Measurements from ENCODE around the gene ILF3.

The ILF3 gene

GRCh38 chr19:10718205-10719196 lies 64.4 kb downstream of the ILF3 start:
- peaks cover 4% of the 10 kb centered on the region for H3K4me1 ChIP-seq (ENCODE audit: control insufficient read depth, insufficient read depth, low read length, unreplicated experiment)
- H3K36me3 ChIP-seq (ENCODE audit: insufficient read depth, low read length): no peaks in the 10 kb centered on the region; the same call in 1 of the 2 replicates
- peak overlapping the region; percentile 75 for H2AFZ ChIP-seq (ENCODE audit: low read length, unreplicated experiment)
- peak overlapping the region; percentile 99 for H3K4me3 ChIP-seq (ENCODE audit: low read depth, low read length)
- H3K79me2 ChIP-seq (ENCODE audit: control insufficient read depth, insufficient read depth, low read length, unreplicated experiment): peaks cover 50% of the 10 kb centered on the region
- peak overlapping the region; percentile 84 for H3K27ac ChIP-seq (ENCODE audit: low read depth, low read length)
- H3K27me3 ChIP-seq (ENCODE audit: insufficient read depth, low read length): no peaks in the 10 kb centered on the region

GRCh38 chr19:10719466-10719961 lies 65.4 kb downstream of the ILF3 start:
- H3K79me2 ChIP-seq (ENCODE audit: control insufficient read depth, insufficient read depth, low read length, unreplicated experiment): peaks cover 57% of the 10 kb centered on the region
- peaks cover 4% of the 10 kb centered on the region for H3K4me1 ChIP-seq (ENCODE audit: control insufficient read depth, insufficient read depth, low read length, unreplicated experiment)
- peak overlapping the region; percentile 99 for H3K4me3 ChIP-seq (ENCODE audit: low read depth, low read length)
- H3K36me3 ChIP-seq (ENCODE audit: insufficient read depth, low read length): no peaks in the 10 kb centered on the region; the same call in 1 of the 2 replicates
- H3K27ac ChIP-seq (ENCODE audit: low read depth, low read length): no peak overlapping the region
- H2AFZ ChIP-seq (ENCODE audit: low read length, unreplicated experiment): no peak overlapping the region
- H3K27me3 ChIP-seq (ENCODE audit: insufficient read depth, low read length): no peaks in the 10 kb centered on the region

- Histone ChIP-seq H2AFZ (ENCODE audit: low read length, unreplicated experiment) (no peak overlapping the region), H3K4me3 (ENCODE audit: low read depth, low read length) (no peak overlapping the region), H3K27ac (ENCODE audit: low read depth, low read length) (no peak overlapping the region), H3K4me1 (ENCODE audit: control insufficient read depth, insufficient read depth, low read length, unreplicated experiment) (peaks cover 4% of the 10 kb centered on the region), H3K36me3 (ENCODE audit: insufficient read depth, low read length) (no peaks in the 10 kb centered on the region; the same call in 1 of the 2 replicates), H3K27me3 (ENCODE audit: insufficient read depth, low read length) (no peaks in the 10 kb centered on the region), H3K79me2 (ENCODE audit: control insufficient read depth, insufficient read depth, low read length, unreplicated experiment) (peaks cover 69% of the 10 kb centered on the region)
Observed at GRCh38 chr19:10720607-10721125, 66.5 kb downstream of the ILF3 start.

GRCh38 chr19:10723591-10723990 lies 69.4 kb downstream of the ILF3 start:
- Histone ChIP-seq H2AFZ (ENCODE audit: low read length, unreplicated experiment) (no peak overlapping the region), H3K27ac (ENCODE audit: low read depth, low read length) (no peak overlapping the region), H3K79me2 (ENCODE audit: control insufficient read depth, insufficient read depth, low read length, unreplicated experiment) (peaks cover 90% of the 10 kb centered on the region), H3K4me1 (ENCODE audit: control insufficient read depth, insufficient read depth, low read length, unreplicated experiment) (peaks cover 4% of the 10 kb centered on the region), H3K4me3 (ENCODE audit: low read depth, low read length) (no peak overlapping the region), H3K27me3 (ENCODE audit: insufficient read depth, low read length) (no peaks in the 10 kb centered on the region), H3K36me3 (ENCODE audit: insufficient read depth, low read length) (no peaks in the 10 kb centered on the region; the same call in 1 of the 2 replicates)

- no peak overlapping the region for H3K4me3 ChIP-seq (ENCODE audit: low read depth, low read length)
- H3K27me3 ChIP-seq (ENCODE audit: insufficient read depth, low read length): no peaks in the 10 kb centered on the region
- H3K36me3 ChIP-seq (ENCODE audit: insufficient read depth, low read length): no peaks in the 10 kb centered on the region; the same call in 1 of the 2 replicates
- H2AFZ ChIP-seq (ENCODE audit: low read length, unreplicated experiment): no peak overlapping the region
- H3K4me1 ChIP-seq (ENCODE audit: control insufficient read depth, insufficient read depth, low read length, unreplicated experiment): peaks cover 3% of the 10 kb centered on the region
- peaks cover 87% of the 10 kb centered on the region for H3K79me2 ChIP-seq (ENCODE audit: control insufficient read depth, insufficient read depth, low read length, unreplicated experiment)
- H3K27ac ChIP-seq (ENCODE audit: low read depth, low read length): no peak overlapping the region
Observed at GRCh38 chr19:10724573-10725071, 70.5 kb downstream of the ILF3 start.

- Histone ChIP-seq H3K36me3 (ENCODE audit: insufficient read depth, low read length) (no peaks in the 10 kb centered on the region; the same call in 1 of the 2 replicates), H3K27ac (ENCODE audit: low read depth, low read length) (no peak overlapping the region), H2AFZ (ENCODE audit: low read length, unreplicated experiment) (no peak overlapping the region), H3K79me2 (ENCODE audit: control insufficient read depth, insufficient read depth, low read length, unreplicated experiment) (peaks cover 89% of the 10 kb centered on the region), H3K4me3 (ENCODE audit: low read depth, low read length) (no peak overlapping the region), H3K27me3 (ENCODE audit: insufficient read depth, low read length) (no peaks in the 10 kb centered on the region), H3K4me1 (ENCODE audit: control insufficient read depth, insufficient read depth, low read length, unreplicated experiment) (no peaks in the 10 kb centered on the region)
Observed at GRCh38 chr19:10725415-10725814, 71.3 kb downstream of the ILF3 start.

GRCh38 chr19:10726268-10726667 lies 72.1 kb downstream of the ILF3 start:
- Histone ChIP-seq H3K79me2 (ENCODE audit: control insufficient read depth, insufficient read depth, low read length, unreplicated experiment) (peaks cover 87% of the 10 kb centered on the region), H3K4me1 (ENCODE audit: control insufficient read depth, insufficient read depth, low read length, unreplicated experiment) (no peaks in the 10 kb centered on the region), H3K36me3 (ENCODE audit: insufficient read depth, low read length) (no peaks in the 10 kb centered on the region), H2AFZ (ENCODE audit: low read length, unreplicated experiment) (no peak overlapping the region), H3K27me3 (ENCODE audit: insufficient read depth, low read length) (no peaks in the 10 kb centered on the region), H3K27ac (ENCODE audit: low read depth, low read length) (no peak overlapping the region), H3K4me3 (ENCODE audit: low read depth, low read length) (no peak overlapping the region)

GRCh38 chr19:10727685-10728201 lies 73.6 kb downstream of the ILF3 start:
- H3K79me2 ChIP-seq (ENCODE audit: control insufficient read depth, insufficient read depth, low read length, unreplicated experiment): peaks cover 77% of the 10 kb centered on the region
- H3K27ac ChIP-seq (ENCODE audit: low read depth, low read length): no peak overlapping the region

GRCh38 chr19:10729411-10729810 lies 75.3 kb downstream of the ILF3 start:
- no peaks in the 10 kb centered on the region for H3K4me1 ChIP-seq (ENCODE audit: control insufficient read depth, insufficient read depth, low read length, unreplicated experiment)
- H3K4me3 ChIP-seq (ENCODE audit: low read depth, low read length): no peak overlapping the region
- no peaks in the 10 kb centered on the region for H3K27me3 ChIP-seq (ENCODE audit: insufficient read depth, low read length)
- H3K27ac ChIP-seq (ENCODE audit: low read depth, low read length): no peak overlapping the region
- peaks cover 75% of the 10 kb centered on the region for H3K79me2 ChIP-seq (ENCODE audit: control insufficient read depth, insufficient read depth, low read length, unreplicated experiment)
- no peak overlapping the region for H2AFZ ChIP-seq (ENCODE audit: low read length, unreplicated experiment)
- H3K36me3 ChIP-seq (ENCODE audit: insufficient read depth, low read length): no peaks in the 10 kb centered on the region

More at GRCh38 chr19:10727685-10728201, 73.6 kb downstream of the ILF3 start:
- Histone ChIP-seq H3K27me3 (ENCODE audit: insufficient read depth, low read length) (no peaks in the 10 kb centered on the region), H3K4me1 (ENCODE audit: control insufficient read depth, insufficient read depth, low read length, unreplicated experiment) (no peaks in the 10 kb centered on the region), H3K36me3 (ENCODE audit: insufficient read depth, low read length) (no peaks in the 10 kb centered on the region), H3K4me3 (ENCODE audit: low read depth, low read length) (no peak overlapping the region), H2AFZ (ENCODE audit: low read length, unreplicated experiment) (no peak overlapping the region)

GRCh38 chr19:10730932-10731331 lies 76.8 kb downstream of the ILF3 start:
- Histone ChIP-seq H2AFZ (ENCODE audit: low read length, unreplicated experiment) (no peak overlapping the region), H3K79me2 (ENCODE audit: control insufficient read depth, insufficient read depth, low read length, unreplicated experiment) (peaks cover 68% of the 10 kb centered on the region), H3K4me1 (ENCODE audit: control insufficient read depth, insufficient read depth, low read length, unreplicated experiment) (no peaks in the 10 kb centered on the region), H3K36me3 (ENCODE audit: insufficient read depth, low read length) (no peaks in the 10 kb centered on the region), H3K27ac (ENCODE audit: low read depth, low read length) (no peak overlapping the region), H3K27me3 (ENCODE audit: insufficient read depth, low read length) (no peaks in the 10 kb centered on the region), H3K4me3 (ENCODE audit: low read depth, low read length) (no peak overlapping the region)

All from ACC112 (cell line).